Fibroblast of pulmonary artery (primary cell): Measurements from ENCODE around the gene ADAMTSL3.
"Not testable (repeated sequence)": the region's sequence is repeated elsewhere in the genome, so short reads cannot be mapped to it uniquely, and the experiment has no call there.

Source experiments
- DNase-seq: peaks from one replicate; pipeline ENCODE4 v3.0.0-alpha.2; 2010; ENCODE audit warnings: low read depth
- H3K4me3 ChIP-seq: replicated peaks from 2 replicates; pipeline ENCODE4 v1.5.1; 2011; ENCODE audit warnings: low read depth, mild to moderate bottlenecking, control low read depth, low read length, moderate library complexity
- CTCF ChIP-seq: IDR thresholded peaks from 2 replicates; pipeline ENCODE4 v1.5.1; 2011; ENCODE audit warnings: mild to moderate bottlenecking, control low read depth, low read length, inconsistent platforms; ENCODE audit errors: missing control alignments

ADAMTSL3 gene

GRCh38 chr15:83959477-83959876, 305.6 kb downstream of the ADAMTSL3 start:
- TF ChIP-seq CTCF: no peak

GRCh38 chr15:83960192-83960829, 306.4 kb downstream of the ADAMTSL3 start:
- no peak for DNase-seq
- TF ChIP-seq CTCF: no peak
- no peak overlapping the region for H3K4me3 ChIP-seq

More at GRCh38 chr15:83959477-83959876, 305.6 kb downstream of the ADAMTSL3 start:
- no peak overlapping the region for H3K4me3 ChIP-seq
- DNase-seq: no peak

- no peak for TF ChIP-seq CTCF
- no peak for DNase-seq
- no peak overlapping the region for H3K4me3 ChIP-seq
These were observed 307.4 kb downstream of the ADAMTSL3 start for GRCh38 chr15:83961311-83961710.

GRCh38 chr15:83964967-83965366, 311.0 kb downstream of the ADAMTSL3 start:
- not testable (repeated sequence) for H3K4me3 ChIP-seq, DNase-seq

GRCh38 chr15:83970295-83970890, 316.5 kb downstream of the ADAMTSL3 start:
- peak; percentile 43 for DNase-seq
- no peak for TF ChIP-seq CTCF
- H3K4me3 ChIP-seq: no peak overlapping the region

- no peak for DNase-seq
- no peak for TF ChIP-seq CTCF
- no peak overlapping the region for H3K4me3 ChIP-seq
These were observed 318.1 kb downstream of the ADAMTSL3 start for GRCh38 chr15:83971992-83972391.

- H3K4me3 ChIP-seq: no peak overlapping the region
- TF ChIP-seq CTCF: peak; percentile 65
- peak; percentile 32 for DNase-seq
These were observed 319.9 kb downstream of the ADAMTSL3 start for GRCh38 chr15:83973816-83974215.
